ENCODE measurements around the gene MEPE.

DNA sequence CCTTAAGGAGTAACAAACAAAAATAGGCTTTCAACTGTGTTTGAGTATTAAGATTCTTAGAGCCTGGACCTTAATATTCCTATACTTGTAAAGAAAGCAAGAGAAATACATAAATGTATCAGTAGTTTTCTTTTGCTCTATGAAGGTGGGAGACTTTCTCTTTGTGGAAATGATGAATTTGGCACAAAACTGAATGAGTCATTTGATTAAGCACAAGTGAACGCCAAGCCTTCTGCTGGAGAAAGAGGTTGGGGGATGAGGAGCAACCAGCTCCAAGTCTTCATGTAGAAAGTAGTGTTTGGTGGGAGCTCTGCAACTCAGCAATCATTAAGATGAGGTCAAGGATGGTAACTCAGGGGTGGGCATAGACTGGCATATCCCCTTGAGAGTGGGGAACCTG, 49.6 kb downstream of the MEPE start:
- TF ChIP-seq, protein P1, sequence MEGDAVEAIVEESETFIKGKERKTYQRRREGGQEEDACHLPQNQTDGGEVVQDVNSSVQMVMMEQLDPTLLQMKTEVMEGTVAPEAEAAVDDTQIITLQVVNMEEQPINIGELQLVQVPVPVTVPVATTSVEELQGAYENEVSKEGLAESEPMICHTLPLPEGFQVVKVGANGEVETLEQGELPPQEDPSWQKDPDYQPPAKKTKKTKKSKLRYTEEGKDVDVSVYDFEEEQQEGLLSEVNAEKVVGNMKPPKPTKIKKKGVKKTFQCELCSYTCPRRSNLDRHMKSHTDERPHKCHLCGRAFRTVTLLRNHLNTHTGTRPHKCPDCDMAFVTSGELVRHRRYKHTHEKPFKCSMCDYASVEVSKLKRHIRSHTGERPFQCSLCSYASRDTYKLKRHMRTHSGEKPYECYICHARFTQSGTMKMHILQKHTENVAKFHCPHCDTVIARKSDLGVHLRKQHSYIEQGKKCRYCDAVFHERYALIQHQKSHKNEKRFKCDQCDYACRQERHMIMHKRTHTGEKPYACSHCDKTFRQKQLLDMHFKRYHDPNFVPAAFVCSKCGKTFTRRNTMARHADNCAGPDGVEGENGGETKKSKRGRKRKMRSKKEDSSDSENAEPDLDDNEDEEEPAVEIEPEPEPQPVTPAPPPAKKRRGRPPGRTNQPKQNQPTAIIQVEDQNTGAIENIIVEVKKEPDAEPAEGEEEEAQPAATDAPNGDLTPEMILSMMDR (IDR thresholded peaks at IDR 0.05; ENCODE audit: low read length) = no peak
- TF ChIP-seq EZH2 (IDR thresholded peaks at IDR 0.05; ENCODE audit: borderline replicate concordance, low read length) = no peak
